NCI-H128 (cell line): ENCODE data around the gene F13A1.

Experiments used
- DNase-seq: peaks from one replicate; lab custom pipeline; 2025; ENCODE audit not compliant: unreplicated experiment; lab: John Stamatoyannopoulos, UW

Gene F13A1

DNA sequence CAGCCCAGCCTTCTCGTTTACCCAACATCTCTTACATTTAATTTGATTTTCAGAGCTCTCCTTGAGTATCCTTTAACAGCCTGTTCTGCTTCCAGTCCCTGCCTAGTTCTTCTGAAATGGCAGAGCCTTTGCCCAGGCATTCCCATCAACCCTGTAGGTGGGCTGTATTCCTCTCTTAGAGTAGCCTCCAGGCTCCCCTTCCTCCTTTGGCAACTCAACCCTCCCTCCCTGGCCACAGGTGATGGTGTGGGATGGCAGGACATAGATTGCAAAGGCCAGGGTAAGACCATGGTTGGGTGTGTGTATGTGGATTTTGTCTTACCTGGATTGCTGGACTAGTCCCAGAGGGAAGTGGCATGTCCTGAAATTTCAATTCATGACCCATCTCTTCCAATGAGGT lies 125.4 kb downstream of the F13A1 start:
- DNase-seq: no peak

DNA sequence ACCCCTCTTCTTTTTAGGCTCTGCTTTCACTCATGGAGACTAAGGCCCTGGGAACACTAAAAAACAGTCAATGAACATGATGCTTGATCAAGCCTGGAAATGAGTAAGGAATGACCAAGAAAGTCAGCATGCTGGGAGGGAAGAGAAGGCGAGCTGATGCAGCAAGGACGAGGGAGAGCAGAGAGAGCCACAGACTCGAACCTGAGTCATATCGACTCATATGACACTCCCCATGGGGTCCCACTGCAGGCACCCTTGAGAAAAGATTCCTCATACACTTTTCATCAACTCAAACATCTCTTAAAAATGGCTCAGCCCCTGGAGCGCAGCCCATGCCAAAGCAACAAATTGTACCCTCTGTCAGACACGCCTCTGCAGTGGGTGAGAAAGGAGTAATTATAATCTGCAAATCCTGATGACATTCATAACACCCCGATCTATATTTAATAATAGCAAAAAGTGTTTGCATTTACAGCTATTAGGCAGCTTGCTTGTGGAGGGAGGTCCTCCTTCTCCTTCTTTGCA lies 127.2 kb downstream of the F13A1 start:
- no peak for DNase-seq

DNA sequence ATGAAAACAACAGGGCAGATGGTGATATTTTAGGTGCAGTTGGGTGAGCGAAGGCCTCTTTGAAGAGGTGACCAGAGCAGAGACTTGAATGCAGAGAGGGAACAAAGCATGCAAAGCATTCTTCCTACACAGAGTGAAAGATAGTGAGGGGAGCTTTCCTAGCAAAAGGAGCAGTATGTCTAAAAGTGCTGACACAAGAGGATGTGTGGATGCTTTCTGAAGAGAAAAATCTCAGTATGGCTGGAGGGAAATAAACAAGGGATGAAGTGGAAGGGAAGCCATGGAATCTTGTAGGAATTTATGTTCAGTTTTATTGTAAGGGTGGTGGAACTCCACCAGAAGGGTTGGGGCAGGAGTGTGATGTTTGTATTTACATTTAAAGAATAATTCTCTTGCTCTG lies 128.6 kb downstream of the F13A1 start:
- no peak for DNase-seq

DNA sequence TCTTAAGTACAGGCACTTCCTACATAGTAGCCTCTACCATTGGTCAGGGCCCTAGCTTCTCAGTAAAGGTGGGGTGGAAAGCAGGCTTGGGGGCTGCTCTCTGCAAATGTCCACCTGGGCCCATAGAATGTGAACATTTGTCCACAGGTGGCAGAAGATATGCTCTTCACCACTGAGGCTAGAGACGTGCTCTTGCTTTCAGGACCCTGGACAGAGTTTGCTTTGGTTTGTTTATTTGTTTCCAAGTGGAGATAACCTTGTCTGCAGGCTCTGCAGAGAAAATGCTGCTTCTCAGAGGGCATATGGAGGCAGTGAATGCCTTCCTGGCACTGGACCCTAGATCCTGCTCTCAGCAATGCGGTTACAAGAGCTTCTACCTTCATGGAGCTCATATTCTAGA lies 129.0 kb downstream of the F13A1 start:
- no peak for DNase-seq

DNA sequence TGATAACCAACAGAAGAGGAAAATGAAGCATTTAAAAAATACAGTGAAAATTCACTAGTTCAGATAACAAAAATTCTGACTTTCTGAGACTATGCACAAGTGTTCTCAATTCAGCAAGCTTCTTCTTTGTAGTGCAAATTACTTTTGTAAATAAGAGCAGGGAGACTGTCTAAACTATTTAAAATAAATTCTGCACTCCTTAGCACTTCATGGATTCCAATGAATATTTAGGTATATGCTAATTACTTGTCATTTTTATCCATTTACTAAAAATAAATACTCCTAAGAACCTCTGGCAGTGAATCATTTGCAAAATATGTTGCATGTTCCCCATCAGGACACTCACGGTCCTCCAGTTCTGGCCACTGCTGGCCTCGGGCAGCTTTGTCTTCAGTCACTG lies 139.8 kb downstream of the F13A1 start:
- DNase-seq: no peak

DNA sequence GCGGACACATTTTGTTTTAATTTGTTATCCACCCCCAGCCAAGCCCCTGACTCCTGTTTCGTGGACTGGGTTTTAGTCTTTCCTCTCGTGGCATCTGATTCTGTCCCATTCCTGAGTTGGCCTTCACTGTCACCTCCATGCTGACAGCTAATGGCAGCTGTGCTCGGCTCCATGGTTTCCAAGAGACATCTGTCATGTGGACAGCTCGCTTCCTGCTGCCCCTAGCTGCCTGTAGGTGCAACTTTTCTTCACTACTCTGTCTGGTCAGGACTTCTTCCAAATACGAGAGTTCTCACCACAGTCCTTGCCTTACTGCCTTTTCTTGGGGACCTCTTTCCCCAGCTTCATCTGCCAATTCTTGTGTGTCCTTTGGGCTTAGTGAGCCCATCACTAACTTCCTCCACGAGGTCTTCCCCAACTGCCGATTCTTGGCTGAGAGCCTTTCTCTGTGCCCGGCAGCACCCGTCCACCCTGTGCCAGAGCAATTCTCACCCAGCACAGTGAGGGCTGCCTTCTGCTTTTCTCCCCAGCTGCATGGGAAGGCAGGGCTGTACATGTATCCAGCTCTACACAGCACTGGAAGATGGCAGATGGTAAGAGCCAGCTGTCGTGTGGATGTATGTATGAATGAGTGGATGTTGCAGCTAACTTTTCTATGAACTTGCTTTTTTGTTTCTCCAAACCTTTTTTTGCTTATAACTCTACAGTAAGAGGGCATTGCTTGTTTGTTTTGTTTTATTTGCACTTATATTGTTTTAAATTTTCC lies 140.4 kb downstream of the F13A1 start:
- no peak for DNase-seq

DNA sequence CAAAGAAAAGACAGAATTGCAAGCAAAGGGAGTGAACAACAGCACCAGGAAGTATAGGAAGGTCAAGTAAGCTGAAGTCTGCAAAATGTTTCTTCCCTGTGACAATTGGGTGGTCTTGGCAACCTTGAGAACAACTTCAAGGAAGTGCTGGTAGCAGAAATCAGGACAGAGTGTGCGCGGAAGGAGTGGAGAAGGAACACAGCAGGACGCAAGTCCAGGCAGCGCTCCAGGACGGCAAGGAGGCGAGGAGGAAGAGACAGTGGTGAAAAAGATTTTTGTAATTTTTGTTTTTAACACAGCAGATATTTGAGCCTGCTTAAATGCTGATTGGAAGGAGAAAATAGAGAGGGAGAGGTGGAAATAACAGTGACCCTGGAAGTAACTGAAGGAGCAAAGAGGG lies 141.7 kb downstream of the F13A1 start:
- no peak for DNase-seq

DNA sequence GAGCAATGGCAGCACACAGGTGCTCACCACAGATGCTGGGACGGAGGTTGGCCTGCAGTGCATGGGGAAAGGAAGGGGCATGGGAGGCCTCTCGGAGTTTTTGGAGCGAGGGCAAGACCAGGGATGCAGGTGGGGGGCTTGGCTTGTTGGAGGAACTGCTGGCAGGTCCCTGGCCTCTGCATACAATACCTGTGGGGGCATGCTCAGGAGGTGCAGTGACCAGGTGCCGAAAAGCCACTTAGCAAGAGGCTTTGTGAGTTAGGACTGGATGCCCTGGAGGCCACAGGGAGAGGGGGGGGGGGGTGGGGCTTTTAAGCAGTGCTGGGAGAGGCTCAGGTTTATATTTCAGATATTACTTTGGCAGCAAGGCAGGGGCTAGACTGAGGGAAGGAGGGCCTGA lies 142.7 kb downstream of the F13A1 start:
- no peak for DNase-seq

DNA sequence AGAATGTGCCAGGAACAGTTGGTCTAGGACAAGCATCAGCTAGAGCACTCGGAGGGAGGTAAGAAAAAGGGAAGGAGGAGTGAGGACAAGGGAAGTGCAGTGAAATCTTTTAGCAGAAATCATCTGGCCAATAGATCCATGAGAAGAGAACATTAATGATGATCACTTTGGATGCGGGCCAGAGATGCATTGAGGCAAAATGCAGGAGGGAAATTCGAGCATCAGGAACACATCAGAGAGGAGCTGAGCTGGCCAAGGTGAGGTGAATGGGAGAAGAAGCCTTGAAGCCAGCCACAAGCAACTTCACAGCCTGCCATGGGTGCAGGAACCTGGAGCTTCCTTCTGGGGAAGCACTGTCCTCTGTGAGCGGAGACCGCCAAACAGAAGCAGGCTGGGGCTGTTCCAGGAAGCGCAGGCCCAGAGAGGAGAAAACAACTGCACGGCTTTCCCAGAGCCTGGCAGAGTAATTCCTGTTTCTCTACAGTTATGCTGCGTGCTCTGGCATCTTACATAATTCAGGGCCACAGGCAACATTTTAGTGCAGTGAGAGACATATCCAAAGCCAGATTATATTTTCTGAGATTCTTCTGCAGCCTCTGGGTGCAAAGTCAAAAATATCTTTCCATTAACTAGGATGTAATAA lies 143.8 kb downstream of the F13A1 start:
- no peak for DNase-seq

DNA sequence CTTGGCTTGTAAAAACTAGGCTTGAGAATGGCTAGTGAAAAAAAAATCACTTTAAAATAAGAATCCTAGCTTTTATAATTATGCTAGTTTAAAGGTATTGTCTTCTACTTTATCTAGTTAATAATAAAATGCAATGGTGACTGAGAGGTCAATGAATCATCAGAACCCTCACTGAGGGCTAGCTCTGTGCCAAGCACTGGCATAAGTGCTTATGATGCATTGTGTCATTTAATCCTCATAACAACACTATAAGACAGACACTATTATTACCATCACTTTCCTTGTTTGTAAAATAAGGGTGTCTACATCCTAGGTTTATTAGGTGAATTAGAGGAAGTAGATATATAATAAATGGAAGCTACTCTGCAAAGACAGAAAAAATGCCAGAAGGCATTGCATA lies 144.3 kb downstream of the F13A1 start:
- no peak for DNase-seq

DNA sequence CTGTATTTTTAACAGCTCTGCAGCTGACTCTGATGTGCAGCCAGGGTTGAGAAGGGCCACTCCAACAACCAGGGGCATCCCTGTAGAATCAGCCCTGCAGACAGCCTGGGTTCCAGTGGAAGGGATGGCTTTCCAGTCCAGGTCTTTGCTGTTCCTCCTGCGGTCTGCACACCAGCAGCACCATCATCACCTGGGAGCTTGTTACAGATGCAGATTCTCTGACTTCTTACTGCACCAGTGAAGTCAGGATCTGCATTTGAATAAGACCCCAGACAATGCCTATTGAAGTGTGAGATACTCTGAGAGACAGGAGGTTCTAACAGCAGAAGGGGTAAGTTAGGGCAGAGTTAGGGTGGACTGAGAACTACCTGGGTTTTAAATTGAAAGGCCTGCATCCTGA lies 151.3 kb downstream of the F13A1 start:
- no peak for DNase-seq

DNA sequence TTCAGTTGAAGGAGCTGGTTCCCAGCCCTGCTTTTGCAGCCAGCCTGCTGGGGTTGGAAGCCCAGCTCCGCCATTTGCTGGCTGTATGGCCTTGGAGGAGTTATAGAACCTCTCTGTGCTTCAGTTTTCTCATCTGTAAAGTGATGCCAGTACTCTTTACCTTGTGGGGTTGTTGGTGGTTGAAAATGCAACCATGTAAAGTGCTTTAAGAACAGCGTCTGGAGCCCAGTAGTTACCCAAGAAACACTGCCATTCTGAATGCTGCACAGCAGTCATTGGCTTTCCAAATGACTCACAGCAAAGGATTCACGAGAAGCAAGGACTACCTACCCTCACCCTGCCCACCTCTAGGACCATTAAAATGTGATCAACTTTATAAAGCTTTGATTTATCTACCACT lies 154.4 kb downstream of the F13A1 start:
- DNase-seq: no peak

DNA sequence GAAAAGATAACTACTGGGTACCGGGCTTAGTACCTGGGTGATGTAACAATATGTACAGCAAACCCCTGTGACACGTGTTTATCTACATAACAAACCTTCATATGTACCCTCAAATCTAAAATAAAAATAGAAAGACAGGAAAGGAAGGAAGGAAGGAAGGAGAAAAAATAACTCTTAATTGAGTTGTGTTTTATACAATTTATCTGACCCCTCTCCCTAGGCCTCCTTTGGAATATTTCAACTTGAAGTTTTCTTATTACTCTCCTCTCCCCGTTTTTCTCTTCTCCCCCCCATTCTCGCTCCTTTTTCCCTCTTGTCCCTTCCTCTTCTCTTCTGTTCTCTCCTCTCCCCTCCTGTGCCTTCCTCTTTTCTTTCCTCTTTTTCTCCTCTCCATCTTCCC lies 156.1 kb downstream of the F13A1 start:
- no peak for DNase-seq

DNA sequence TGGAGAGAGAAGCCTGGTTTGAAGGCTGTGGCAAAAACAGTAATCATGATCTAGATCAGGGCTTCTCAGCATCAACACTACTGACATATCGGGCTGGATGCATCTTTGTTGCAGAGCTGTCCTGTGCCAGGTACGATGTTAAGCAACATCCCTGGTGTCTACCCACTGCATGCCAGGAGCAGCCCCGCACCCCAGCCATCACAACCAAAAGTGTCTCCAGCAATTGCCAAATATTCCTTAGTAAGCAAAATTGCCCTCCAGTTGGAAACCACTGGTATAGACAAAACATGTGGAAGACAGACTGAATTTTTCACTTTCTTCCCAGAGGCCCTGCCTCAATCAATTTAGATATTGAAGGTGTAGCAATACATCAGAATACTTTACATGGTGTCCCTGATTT lies 166.1 kb downstream of the F13A1 start:
- DNase-seq: no peak

DNA sequence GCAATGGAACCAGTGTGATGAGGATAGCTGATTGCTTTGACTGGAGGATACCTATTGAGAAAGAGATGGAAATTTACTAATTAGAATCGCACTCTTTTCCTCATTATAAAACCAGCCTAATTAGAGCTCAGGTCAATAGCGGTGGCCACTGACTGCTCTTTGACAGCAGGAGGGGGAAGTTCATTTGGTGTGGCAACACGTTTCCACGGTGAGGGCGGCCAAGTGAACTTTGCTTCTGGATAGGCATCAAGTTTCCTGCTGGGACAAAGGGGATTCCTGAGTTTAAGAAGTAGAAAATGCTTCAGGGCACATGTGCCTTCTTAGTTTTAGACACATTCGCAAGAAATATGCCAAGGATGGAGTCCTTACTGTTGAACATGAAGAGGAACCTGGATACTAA lies 168.4 kb downstream of the F13A1 start:
- DNase-seq: no peak

DNA sequence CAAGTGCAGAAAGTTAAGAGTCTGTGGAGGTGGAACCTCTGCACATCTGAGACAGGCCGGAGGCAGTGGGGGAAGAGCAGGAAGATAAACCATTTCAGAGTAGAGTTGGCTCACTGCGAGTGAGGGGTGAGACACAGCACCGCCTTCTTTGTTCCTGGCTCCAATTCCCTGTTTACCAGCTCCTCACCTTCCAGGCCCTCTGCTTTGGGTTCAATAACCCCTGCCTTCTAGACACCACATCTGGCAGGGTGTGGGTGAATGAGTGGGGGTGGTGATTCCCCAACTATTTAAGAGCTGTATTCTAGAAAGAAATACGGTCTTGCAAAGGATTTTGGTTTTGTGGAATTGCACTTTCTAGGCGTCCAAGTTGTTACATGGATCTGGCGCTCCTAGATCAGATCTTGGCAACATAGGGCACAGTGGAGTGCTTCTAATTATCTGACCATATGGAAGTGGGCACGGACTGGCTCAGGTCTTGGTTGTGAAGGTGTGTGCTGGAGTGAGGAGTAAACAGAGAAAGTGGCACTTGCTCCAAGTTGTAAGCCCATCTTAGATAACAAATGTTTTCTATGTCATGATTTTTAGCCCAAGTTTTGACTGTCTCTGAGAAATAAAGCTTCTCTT lies 172.2 kb downstream of the F13A1 start:
- no peak for DNase-seq

DNA sequence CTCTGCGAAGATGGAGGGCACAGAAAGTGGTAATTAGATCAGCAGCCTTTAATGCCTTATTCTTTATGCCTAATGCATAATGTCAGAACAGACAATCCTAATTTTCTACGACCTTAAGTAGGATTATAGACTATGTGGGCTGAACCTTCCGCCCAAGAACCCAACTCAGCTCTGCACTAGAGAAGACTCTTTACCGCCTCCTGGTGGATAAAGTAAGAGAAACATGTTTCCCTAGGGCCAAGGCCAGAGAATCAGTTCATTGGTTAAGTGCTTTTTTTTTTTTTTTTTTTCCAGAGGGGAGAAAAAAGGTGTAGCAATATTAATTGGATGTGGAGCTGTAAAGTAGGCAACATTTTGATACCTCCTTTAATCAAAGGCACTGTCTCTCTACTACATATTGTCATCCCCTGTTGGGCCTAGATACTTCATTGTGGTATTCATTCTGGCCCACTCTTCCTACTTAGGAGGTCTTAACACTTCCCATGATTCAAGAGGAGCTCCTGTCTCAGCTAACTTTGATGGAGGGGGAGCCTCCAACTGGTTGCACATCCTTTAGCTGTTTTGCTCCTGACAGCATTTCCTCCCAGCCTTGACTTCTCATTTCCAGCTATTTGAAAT lies 188.9 kb downstream of the F13A1 start:
- DNase-seq: no peak

DNA sequence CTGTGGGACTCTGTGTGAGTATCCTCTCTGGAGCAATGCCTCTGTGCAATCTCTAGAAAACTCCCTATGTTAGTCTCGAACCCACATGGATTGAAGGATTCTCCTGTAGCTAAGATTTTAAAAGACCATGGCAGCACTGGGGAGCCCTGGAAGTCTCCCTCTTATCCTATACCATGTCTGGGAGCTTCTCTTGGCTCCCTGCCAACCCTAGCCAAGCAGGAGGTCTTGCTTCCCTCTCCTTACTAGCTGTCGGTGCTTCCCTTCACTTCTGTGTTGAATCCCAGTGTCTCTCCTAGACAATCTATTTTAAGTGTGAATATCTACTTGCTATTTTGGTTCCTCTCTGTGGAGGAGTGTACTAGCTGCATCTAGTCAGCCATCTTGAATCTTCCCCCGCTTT lies 195.0 kb downstream of the F13A1 start:
- no peak for DNase-seq

DNA sequence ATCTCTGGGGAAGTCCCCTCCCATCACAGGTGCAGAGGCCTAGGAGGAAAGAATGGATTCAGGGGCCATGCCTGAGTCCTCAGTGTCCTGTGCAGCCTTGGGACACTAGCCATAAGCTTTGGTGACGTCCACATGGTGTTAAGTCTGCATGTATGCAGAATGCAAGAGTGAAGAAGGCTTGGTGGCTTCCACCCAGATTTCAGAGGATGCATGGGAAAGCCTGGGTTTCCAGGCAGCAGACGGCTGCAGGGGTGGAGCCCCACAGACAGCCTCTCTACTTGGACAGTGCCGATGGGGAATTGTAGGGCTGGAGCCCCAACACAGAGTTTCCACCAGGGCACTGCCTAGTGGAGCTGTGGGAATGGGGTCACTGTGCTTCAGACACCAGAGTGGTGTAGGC lies 196.7 kb downstream of the F13A1 start:
- DNase-seq: no peak

DNA sequence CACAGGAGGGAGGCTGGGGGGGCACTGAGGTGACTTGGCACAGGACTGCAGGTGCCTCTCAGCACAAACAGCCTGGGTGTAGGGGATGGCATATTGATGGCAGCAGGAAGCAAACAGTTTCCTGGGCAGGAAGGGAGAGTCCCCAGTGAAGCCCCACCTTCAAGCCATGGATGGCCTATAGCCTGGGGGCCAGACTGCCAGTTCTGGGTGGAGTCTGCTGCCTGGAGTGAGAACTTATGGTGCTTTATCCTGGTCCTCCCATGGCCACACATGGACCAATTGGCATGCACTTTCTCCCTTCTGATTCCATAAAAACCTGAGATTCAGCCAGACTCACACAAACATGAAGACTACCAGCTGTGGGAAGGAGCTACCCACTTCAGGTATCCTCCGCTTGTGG lies 198.5 kb downstream of the F13A1 start:
- no peak for DNase-seq

DNA sequence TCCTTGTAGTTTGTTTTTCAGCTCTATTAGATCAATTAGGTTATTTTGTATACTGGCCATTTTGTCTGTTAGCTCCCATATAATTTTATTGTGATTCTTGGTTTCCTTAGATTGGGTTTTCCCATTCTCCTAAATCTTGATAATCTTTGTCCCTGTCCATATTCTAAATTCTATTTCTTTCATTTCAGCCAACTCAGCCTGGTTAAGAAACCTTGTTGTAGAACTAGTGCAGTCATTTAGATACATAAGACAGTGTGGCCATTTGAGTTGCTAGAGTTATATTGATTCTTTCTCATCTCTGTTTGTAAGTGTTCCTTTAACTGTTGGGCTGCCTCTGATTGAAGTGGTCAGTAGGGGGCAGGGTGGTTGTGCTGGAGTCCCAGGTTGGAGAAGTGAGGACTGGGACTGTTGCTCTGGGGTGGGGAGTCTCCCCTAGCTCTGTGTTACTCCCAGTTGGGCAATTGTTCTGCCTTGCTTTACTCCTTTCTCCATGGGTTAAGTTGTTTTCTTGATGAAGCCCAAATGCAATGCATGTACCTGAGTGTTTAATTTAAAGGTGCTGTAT lies 214.9 kb downstream of the F13A1 start:
- DNase-seq: no peak
